GM18519 (cell line): ENCODE measurements around the gene PGD.
"Not testable (repeated sequence)": the region's sequence is repeated elsewhere in the genome, so short reads cannot be mapped to it uniquely, and the experiment has no call there.

Source experiments
- ATAC-seq: cut with Tn5 transposase; IDR thresholded peaks from one replicate; pipeline ENCODE4 v1.9.1; 2021; ENCODE audit warnings: mild to moderate bottlenecking, moderate library complexity; ENCODE audit not compliant: unreplicated experiment, low FRiP score

Gene PGD

DNA sequence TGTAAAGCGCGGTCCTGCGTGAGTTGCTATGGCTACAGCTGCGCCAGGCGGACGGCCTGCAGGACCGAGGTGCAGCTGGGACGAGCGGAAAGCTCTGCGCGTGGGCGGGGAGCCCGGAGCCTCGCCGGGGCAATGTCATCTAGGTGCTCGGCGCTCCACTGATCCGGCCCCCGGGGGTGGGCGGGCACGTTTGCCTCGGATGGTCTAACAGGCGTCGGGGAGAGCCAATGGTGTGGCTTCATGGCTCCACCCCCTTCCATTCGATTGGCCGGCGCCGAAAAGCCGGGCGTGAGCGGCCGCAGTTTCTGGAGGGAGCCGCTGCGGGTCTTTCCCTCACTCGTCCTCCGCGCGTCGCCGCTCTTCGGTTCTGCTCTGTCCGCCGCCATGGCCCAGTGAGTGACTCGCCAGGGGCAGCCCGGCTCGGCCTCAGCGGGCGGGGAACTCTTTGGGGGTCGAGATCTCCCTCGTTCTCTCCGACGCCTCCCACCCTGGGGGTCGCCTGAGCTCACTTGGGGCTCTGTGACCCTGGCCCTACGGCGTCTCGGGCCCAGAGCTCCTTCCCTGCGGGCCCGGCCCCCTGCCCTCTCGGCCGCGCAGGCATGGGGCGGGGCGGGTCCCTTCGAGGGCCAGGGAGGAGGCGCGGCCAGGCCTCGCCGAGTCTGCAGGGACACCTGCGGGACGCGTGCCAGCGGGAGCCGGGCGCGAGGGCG is at the start of gene PGD:
Gene PGD, plus strand, starts transcription at position 331 of the 710 bp plus-strand sequence. Its CDS starts 54 bp downstream, at position 385.
- ATAC-seq, result peak; percentile 91

DNA sequence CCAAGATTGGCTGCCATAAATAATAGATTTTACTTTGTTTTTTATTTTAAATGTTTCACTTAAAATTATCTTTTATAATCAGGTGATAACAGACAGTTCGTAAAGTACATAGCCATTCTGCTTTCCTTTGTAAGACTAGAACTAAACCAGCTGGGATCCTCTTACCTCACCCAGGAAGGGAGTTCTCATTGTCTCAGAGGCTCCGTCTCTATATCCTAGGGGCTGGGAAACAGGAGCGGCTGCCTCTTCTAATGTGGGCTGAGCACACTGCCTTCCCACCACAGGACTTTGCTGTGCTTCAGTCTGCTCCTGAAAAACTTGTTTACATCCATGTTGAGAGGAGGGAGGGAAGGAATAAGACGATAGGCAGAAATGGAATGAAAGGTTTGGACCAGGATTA is 45.6 kb upstream of the PGD start:
- ATAC-seq, result no peak

DNA sequence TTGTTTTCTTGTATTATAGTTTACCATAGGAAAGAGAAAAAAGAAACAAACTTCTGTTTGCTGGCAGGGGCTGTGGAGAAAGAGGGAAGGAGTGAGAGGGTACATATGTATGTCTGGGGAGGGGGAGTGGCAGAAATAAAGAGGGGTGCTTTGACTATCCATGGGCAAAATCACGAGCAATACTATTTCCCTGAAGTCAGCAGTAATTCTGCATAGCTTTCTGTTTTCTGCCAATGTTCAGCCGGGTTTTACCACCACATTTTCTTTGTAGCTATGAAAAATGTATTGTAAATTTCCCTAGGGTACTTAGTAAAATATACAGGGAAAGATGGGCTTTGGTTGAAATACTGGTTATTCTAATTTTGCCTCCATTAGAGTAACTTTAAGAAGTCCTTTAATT is 45.2 kb upstream of the PGD start:
- no peak for ATAC-seq

DNA sequence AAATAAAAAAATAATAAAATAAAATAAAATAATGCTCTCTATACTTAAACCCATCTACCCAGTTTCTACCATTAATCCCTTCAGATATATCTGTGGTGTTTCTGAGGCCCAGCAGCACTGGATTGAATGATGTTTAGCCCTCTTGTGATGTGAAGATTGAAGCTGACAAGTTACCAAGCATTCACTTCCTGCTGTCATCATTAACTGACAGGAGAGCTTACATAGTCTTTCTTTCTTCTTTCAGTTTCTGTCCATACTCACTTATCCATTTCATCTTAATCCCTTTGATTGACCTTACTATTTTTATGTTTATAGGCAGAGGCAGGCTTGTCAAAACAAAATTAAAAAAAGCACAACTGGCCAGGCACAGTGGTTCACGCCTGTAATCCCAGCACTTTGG is 38.8 kb upstream of the PGD start:
- ATAC-seq, result no peak

DNA sequence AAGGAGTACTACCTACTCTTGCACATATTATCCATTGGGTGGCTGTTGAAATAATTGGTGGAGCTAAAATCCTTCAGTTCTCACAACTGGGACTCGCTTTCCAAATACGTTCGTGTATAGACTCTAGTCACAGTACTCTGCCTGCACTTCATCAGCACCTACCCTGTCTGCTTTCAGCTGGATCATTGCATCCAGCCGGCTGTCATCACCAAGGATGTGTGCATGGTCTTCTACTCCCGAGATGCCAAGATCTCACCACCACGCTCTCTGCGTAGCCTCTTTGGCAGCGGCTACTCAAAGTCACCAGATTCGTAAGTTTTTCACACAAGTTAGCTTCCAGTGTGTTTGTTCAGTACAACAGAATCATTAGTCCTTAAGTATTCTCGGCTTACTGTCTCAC is 37.3 kb upstream of the PGD start:
- no peak for ATAC-seq

DNA sequence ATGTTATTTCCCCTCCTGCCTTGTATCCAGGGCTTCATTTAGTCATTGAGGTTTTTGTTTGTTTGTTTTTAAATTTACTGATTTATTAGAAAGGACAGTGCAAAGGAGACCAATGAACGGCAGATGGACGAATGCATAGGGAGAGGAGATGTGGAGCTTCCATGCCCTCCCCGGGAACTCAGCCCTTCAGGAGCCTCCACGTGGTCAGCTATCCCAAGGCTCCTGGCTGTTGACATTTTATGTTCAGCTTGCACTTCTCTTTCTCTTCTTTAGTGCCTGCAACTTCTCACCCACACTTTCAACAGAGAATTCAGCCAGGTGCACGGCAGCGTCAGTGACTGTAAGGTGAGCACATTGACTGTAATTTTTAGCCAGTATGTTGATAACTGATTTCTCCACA is 30.7 kb upstream of the PGD start:
- no peak for ATAC-seq

DNA sequence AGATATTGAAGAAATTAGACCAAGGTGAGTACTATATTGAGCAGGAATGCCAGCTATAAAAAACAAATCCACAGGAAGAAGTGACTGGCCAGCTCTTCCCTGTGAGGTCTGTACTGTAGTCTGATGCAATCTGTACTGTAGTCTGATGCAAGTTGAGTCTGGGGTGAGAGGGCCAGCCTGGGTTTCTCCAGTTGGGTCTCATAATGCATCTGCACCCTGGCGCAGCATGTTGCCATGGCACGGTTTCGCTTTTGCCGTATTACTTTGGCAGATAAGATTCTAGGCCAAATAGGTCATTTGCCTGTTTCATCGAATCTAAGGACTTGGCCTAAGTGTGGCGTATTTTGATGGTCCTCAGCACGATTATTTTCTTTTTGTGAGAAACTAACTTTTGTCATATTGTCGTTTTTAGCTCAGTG is 24.4 kb upstream of the PGD start:
- ATAC-seq, result no peak

DNA sequence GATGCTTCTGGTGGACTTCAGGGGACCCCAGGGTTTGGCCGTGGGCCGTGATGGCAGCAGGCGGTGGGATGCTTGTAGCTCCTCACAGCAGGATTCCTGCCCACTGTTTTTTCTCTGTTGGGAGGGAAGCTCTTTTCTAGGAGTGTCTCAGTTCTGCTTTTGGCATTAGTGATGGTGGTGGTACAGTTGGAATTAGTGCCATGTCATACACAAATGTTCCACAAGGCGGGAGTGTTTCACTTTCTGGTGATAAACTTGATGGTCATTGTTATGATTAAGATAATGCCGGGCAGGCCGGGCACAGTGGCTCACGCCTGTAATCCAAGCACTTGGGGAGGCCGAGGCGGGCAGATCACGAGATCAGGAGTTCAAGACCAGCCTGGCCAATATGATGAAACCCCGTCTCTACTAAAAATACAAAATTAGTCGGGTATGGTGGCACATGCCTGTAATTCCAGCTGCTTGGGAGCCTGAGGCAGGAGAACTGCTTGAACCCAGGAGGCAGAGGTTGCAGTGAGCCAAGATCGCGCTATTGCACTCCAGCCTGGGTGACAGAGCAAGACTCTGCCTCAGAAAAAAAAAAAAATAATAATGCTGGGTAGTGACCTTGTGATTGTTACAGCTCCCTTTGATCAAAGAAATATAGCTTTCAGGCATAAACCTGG is 21.4 kb upstream of the PGD start:
- ATAC-seq, result not testable (repeated sequence)

DNA sequence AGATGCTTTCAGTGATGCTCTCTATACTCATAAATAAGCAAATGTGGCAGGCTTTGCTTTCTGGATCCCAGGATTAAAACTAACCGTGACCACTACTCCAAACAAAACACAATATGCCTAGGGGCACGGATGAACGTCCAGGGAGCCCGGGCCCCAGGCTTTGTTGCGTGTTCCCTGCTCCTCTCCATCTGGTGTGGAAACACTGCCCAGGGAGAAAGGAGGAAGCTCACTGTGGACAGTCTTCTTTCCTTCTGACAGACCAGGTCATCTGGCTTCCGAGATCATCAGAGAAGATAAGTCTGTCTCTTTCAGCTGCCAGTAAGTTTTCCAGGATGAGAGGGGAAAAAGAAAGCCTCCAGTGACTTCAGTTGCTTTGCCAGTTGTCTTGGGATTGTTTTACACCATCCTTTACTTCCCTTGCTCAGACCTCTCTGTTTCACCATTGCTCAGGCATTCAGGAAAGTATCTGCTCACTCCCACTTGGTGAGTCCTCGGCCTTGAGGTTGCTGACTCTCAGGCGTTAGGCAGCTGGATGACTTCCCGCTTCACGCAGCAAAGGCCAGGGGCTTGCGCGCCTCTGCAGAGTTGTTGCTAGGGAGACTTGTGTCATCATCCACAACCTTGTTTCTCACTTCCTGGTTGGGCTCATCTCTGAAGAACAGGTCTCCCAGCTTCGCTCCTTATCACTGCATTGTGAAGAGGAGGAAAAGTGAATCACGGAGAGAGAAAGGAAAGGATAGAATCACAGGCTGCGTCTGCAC is 20.6 kb upstream of the PGD start:
- no peak for ATAC-seq

DNA sequence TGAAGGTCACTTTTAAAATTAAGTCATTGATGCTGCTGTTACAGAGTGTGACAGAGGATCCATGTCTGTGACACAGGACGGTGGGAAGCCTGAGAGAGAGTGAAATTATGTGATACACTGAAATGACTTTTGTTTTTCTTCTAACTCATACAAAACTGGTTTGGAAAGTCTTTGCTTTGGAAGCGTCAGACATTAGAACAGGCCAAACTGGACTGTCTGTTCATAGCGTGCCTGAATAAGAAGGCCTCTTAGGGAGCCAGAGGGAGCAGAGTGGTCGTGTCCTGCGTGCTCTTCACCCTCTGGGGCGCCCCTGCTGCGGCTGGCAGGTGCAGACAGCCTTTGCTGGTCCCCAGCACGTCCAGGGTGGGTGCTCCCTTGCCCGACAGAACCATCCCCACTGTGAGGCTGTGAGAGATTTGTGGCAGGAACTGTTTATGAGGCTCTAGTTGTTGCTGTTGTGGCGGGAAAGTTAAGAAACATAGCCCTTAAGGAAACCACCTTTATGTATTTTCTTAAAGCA is 19.7 kb upstream of the PGD start:
- ATAC-seq, result no peak

DNA sequence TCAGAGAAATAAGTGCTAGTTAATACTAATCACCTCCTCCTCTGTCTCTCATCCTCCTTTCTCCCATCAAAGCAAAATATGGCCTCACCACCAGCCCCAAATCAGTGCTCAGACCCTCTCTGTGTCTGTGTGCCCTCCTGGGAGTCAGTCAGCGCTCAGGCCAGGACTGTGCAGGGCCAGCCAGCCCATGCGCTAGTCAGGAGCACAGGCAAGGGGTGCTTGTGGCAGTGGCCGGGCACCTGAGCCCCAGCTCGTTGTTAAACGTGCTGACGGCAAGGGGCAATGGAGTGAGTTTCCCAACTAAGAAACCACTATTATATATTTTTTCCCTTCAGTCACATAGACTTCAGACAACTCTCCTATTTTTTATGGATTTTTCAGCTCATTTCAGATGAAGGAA is 19.2 kb upstream of the PGD start:
- ATAC-seq, result no peak

DNA sequence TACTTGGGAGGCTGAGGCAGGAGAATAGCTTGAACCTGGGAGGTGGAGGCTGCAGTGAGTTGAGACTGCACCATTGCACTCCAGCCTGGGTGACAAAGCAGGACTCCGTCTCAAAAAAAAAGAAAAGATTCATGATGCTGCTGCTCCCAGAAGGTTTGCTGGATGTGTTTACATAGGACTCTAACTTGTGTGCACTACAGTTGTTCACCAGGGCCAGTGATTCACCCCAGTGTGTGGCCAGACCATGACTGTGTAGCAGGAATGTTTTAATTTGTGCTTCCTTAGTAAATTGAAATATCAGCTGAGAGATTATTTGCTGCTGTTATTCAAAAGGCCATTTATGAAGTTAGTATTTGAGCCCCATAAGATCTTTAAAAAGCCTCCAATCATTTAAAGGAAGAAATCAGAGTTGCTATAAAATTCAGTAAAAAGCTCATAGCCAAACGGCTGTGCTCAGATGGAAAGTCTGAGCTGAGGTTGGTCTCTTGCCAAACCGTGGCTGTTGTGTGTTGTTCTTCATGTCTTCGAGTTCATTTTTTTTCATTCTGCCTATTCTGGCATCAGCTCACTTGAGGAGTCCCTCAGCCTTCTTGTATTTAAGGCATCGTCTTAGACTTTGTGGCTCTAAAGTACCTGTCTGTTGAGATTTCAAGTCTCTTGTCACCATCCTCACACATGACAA is 18.1 kb upstream of the PGD start:
- ATAC-seq, result no peak

DNA sequence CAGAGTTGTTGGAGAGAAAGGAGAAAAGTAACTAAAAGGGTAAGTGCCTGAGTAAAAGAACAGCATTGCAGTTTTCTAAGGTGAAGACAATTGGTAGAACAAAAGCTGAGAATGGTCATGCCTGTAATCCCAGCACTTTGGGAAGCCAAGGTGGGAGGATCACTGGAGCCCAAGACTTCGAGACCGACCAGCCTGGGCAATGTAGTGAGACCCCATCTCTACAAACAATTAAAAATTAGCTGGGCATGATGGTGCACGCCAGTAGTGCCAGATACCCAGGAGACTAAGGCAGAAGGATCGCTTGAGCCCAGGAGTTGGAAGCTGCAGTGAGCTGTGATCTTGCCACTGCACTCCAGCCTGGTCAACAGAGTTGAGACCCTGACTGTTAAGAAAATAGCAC is 15.2 kb upstream of the PGD start:
- ATAC-seq, result no peak

DNA sequence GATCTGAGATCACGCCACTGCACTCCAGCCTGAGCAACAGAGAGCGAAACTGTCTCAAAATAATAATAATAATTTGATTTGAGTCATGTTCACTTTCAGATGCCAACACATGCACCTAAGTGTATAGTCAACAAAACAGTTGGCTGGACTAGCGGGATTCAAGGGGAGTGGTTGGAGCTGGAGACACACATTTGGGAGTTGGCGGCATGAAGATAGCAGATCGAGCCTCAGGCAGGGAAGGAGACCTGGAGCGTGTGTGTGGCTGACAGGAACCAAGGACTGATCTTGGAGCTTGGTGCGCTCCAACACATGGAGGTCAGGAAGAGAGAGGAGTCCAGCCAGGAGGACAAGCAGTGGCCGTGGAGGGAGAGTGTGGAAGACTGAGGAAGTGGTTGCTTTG is 14.6 kb upstream of the PGD start:
- no peak for ATAC-seq

DNA sequence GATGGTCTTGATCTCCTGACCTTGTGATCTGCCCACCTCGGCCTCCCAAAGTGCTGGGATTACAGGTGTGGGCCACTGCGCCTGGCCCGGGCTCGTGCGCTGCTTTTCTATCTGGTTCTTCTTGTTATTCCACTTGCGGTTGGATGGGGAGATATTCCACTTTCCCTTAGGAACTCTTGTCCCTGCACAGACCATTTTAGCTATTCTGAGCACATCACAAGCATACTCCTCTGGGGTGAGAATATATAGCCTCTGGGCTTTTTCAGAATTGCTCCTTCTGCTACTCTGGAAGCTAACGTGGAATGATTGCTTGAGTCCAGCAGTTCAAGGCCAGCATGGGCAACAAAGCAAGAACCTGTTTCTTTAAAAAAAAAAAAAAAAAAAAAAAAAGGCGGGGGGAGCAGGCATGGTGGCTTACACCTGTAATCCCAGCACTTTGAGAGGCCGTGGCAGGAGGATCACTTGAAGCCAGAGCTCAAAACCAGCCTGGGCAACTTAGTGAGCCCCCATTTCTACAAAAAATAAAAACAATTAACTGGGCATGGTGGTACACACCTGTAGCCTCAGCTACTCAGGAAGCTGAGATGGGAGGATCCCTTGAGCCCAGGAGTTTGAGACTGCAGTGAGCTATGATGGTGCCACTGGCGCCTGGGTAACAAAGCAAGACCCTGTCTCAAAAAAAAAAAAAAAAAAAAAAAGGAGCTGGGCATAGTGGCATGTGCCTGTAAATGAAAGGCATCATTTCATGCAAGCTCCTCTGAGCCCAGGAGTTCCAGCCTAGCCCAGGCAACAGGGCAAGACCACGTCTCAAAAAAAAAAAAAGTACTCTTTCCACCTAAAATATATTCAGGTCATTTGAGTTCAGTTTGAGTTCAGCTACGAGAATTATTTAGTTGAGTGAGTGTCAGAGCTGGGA is 11.8 kb upstream of the PGD start:
- no peak for ATAC-seq

DNA sequence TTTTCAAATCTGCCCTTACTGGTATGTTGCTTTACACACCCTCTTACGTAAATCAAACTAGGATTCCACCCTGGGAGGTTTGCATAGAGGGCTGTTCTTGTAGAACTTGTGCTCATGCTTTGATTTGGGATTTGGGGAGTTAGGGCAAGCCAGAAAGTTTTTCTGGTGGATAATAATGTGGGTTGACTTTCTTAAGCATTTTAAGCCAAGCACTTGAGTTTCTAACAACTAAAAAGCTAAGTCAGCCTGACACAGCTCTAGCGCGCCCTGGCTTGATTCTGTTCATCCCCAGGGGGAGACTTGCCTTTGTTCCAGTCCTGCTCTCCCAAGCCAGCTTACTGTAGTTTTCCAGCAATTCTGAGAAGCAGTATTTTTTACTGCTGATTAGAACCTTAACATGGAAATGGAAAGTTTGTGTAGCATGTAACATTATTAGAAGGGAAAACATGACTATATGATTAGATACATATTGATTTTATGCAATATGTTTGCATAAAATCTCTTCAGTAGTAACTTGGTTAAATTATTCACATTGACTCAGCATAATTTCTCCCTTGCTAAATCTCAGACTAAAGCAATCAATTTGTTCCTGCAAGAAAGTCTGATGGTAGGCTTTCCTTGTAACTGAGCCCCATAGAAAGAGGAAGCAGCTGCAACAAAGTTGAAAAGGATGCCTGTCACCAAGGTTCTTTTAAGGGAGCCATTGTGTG is 11.0 kb upstream of the PGD start:
- ATAC-seq, result no peak

DNA sequence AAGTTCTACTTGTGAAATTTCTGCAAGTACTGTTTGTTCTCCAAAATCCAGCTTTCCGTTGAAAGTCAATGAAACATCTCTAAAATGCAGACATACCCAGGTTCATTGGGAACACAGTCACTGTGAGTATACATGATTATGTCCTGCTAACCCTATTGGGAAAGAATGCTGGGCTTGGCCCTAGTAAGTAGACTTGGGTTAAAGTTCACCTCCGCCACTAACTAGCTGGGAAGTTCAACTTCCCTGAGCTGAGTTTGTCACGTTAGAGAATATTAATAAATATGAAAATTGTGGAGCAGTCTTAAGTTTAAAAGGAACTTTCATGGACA is 10.5 kb upstream of the PGD start:
- ATAC-seq, result no peak

DNA sequence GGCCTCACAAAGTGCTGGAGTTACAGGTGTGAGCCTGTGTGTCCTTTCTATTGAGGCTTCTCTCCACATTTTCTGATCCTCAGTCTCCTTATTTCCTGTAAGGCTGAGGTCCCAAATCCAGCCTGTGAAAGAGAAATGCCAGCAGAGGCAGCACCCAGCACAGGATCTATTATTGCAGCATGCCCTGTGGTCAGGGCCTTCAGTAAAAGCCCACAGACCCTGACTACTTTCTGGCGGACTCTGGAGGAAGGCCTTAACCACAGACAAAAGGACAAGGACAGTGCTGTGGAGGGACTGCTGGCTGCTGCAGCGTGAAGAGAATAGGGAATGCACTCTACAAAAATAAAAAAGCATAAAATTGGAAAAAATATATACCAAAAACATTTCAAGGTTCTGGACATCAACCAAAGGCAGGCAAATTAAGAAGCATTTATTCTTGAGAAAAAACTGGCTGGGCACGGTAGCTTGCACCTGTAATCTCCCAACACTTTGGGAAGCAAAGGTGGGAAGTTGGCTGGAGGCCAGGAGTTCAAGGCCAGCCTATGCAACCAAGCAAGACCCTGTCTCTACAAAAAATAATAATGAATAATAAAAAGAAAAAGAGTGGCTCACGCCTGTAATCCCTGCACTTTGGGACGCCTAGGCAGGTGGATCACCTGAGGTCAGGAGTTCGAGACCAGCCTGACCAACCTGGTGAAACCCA is 9.4 kb upstream of the PGD start:
- ATAC-seq, result no peak

DNA sequence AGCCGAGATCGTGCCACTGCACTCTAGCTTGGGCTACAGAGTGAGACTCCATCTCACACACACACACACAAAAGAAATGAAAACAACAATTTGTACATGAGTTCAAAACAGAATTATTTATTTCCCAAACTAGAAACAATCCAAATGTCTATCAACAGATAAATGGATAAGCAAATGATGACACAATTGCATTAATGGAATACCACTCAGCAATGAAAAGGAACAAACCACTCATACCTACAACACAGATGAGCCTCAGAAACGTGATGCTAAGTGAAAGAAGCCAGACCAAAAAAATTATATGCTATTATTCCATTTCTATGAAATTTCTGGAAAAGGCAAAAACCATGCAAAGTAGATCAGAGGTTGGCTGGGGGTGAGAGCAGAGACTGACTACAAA is 2.0 kb upstream of the PGD start:
- ATAC-seq, result no peak
